ENCODE data around the gene LPP. TPM values are rescaled to one million over a fixed set of nuclear protein-coding genes. Genes with fewer than 3 reads are reported as not detected.

The LPP gene
- total and polyA plus RNA-seq, 2 of the 13 experiments (the other 11 are each of a cell fraction or from before 2014, with no cell fraction given): 19.2 to 29.9 TPM

GRCh38 chr3:188276375-188276774 lies 122.4 kb downstream of the LPP start (continued):
- no peak for TF ChIP-seq NR2F6 (IDR thresholded peaks at IDR 0.05)
- TF ChIP-seq NR2F6 (CRISPR knock-in tag; IDR thresholded peaks at IDR 0.05): no peak

- H4K20me1 ChIP-seq (ENCODE audit: insufficient read depth, low read length): no peaks in the 10 kb centered on the region
- peaks cover 34% of the 10 kb centered on the region for H3K79me2 ChIP-seq (ENCODE audit: insufficient read depth, low read length)
- TF ChIP-seq GABPB1 (CRISPR knock-in tag; IDR thresholded peaks at IDR 0.05): no peak
- 81% methylated on average over 6 of the region's 6 CpGs for WGBS (ENCODE audit: low lambda C conversion rate)
- no peak overlapping the region for H3K9ac ChIP-seq (ENCODE audit: insufficient read depth, low read depth, low read length)
- H3K9me3 ChIP-seq (ENCODE audit: low read length): no peaks in the 10 kb centered on the region
- peaks cover 48% of the 10 kb centered on the region for H3K4me1 ChIP-seq (ENCODE audit: insufficient read depth, low read length)
- ChIA-PET CTCF (ENCODE audit: low intra/inter-chr PET ratio, low total read pairs) (no interaction called here), POLR2A (no interaction called here)
- H3K4me3 ChIP-seq (replicated peaks in 1 of 3; ENCODE audit: insufficient read depth in 1 of 3, low read depth in 2 of 3, low read length in 3 of 3): no peak overlapping the region
- in situ Hi-C loops (cut with HindIII; ENCODE audit: extremely low pct_ligation_motif_present, low pct_unique_long_range_greater_than_20kb): no loop called here
- no peaks in the 10 kb centered on the region for H3K27me3 ChIP-seq (ENCODE audit: control insufficient read depth in 1 of 2, insufficient read depth in 2 of 2, low read length in 2 of 2)
- no peak overlapping the region for H3K27ac ChIP-seq (ENCODE audit: extremely low read length, insufficient read depth, low read length)
- intact Hi-C loops (cut with micrococcal nuclease; ENCODE audit: unreplicated experiment): no loop called here
- no peak overlapping the region for H2AFZ ChIP-seq (ENCODE audit: low read length)
- no peak for ATAC-seq
- no peak overlapping the region for H3K4me2 ChIP-seq (ENCODE audit: low read depth, low read length)
- DNase-seq (ENCODE audit: low spot score): no peak
- peaks cover 0 to 1% of the 10 kb centered on the region in 2 experiments; a peak in 3 of 5 replicates for H3K36me3 ChIP-seq (replicated peaks in 1 of 2; ENCODE audit: control insufficient read depth in 1 of 2, insufficient read depth in 2 of 2, low read length in 2 of 2)
- no TSS peak for BruUV-seq (replicated peaks)
- FAIRE-seq: no peak
Observed at GRCh38 chr3:188278717-188279324, 124.9 kb downstream of the LPP start.

GRCh38 chr3:188279502-188280335 lies 125.8 kb downstream of the LPP start:
- Histone ChIP-seq H2AFZ (ENCODE audit: low read length) (no peak overlapping the region), H3K4me3 (replicated peaks in 1 of 3; ENCODE audit: insufficient read depth in 1 of 3, low read depth in 2 of 3, low read length in 3 of 3) (no peak overlapping the region), H3K79me2 (ENCODE audit: insufficient read depth, low read length) (peaks cover 34% of the 10 kb centered on the region), H3K9ac (ENCODE audit: insufficient read depth, low read depth, low read length) (no peak overlapping the region), H3K27me3 (ENCODE audit: control insufficient read depth in 1 of 2, insufficient read depth in 2 of 2, low read length in 2 of 2) (no peaks in the 10 kb centered on the region), H3K27ac (ENCODE audit: extremely low read length, insufficient read depth, low read length) (no peak overlapping the region), H3K9me3 (ENCODE audit: low read length) (no peaks in the 10 kb centered on the region), H3K36me3 (replicated peaks in 1 of 2; ENCODE audit: control insufficient read depth in 1 of 2, insufficient read depth in 2 of 2, low read length in 2 of 2) (peaks cover 0 to 1% of the 10 kb centered on the region in 2 experiments; a peak in 3 of 5 replicates), H4K20me1 (ENCODE audit: insufficient read depth, low read length) (no peaks in the 10 kb centered on the region), H3K4me2 (ENCODE audit: low read depth, low read length) (no peak overlapping the region), H3K4me1 (ENCODE audit: insufficient read depth, low read length) (peaks cover 49% of the 10 kb centered on the region)
- WGBS (ENCODE audit: low lambda C conversion rate): 79% methylated on average over 7 of the region's 7 CpGs
- DNase-seq (ENCODE audit: low spot score) (no peak), ATAC-seq (no peak), FAIRE-seq (no peak)
- BruUV-seq (replicated peaks): no TSS peak
- in situ Hi-C loops (cut with HindIII; ENCODE audit: extremely low pct_ligation_motif_present, low pct_unique_long_range_greater_than_20kb): no loop called here
- intact Hi-C loops (cut with micrococcal nuclease; ENCODE audit: unreplicated experiment): no loop called here
- POLR2A ChIA-PET: no interaction called here
- CTCF ChIA-PET (ENCODE audit: low intra/inter-chr PET ratio, low total read pairs): no interaction called here
- TF ChIP-seq KAT8 (CRISPR knock-in tag; IDR thresholded peaks at IDR 0.05): no peak
- TF ChIP-seq ZNF782 (CRISPR knock-in tag; IDR thresholded peaks at IDR 0.05; ENCODE audit: borderline replicate concordance): no peak
- TF ChIP-seq PAF1 (CRISPR knock-in tag; IDR thresholded peaks at IDR 0.05): no peak
- TF ChIP-seq GABPA (IDR thresholded peaks at IDR 0.05; ENCODE audit: low read depth, low read length): no peak
- no peak for TF ChIP-seq GABPA (CRISPR knock-in tag; IDR thresholded peaks at IDR 0.05; ENCODE audit: low read depth)
- TF ChIP-seq E2F5 (CRISPR knock-in tag; conservative IDR thresholded peaks at IDR 0.05): no peak
- no peak for TF ChIP-seq CEBPZ (IDR thresholded peaks at IDR 0.05; ENCODE audit: low read length)
- no peak for TF ChIP-seq ZNF441 (CRISPR knock-in tag; IDR thresholded peaks at IDR 0.05; ENCODE audit: borderline replicate concordance)
- no peak for TF ChIP-seq ZNF747 (CRISPR knock-in tag; IDR thresholded peaks at IDR 0.05; ENCODE audit: borderline replicate concordance)
- no peak for TF ChIP-seq ZNF34 (CRISPR knock-in tag; IDR thresholded peaks at IDR 0.05; ENCODE audit: borderline replicate concordance)
